ENCODE data around the gene PPP3CA. TPM values are rescaled to one million over a fixed set of nuclear protein-coding genes. Genes with fewer than 3 reads are reported as not detected.
"Not testable (repeated sequence)": the region's sequence is repeated elsewhere in the genome, so short reads cannot be mapped to it uniquely, and the experiment has no call there.

Gene PPP3CA
- total and polyA plus RNA-seq, 11 donors: 5.9 to 32.5 (median 19.3) TPM

- intact Hi-C loops (cut with DNase I): no loop called here
- Histone ChIP-seq H3K27ac (peak overlapping the region in 3 of 12 donors; percentile 14 to 25 (median 21)), H3K9me3 (no peaks in the 10 kb centered on the region), H3K27me3 (no peaks in the 10 kb centered on the region), H3K4me1 (peaks cover 0 to 34% (median 20%) of the 10 kb centered on the region in 12 donors), H3K4me3 (no peak overlapping the region), H3K36me3 (peaks cover 0 to 7% (median 0%) of the 10 kb centered on the region in 9 donors)
- 9 to 24% (median 18%) methylated on average over 1 of the region's 1 CpG for WGBS, 4 donors
- DNase-seq (peak; percentile 39 to 66 (median 53)), ATAC-seq (peak in 3 of 4 donors; percentile 72 to 77 (median 74))
- no peak for TF ChIP-seq POLR2A (IDR thresholded peaks at IDR 0.05)
- TF ChIP-seq, protein P1, sequence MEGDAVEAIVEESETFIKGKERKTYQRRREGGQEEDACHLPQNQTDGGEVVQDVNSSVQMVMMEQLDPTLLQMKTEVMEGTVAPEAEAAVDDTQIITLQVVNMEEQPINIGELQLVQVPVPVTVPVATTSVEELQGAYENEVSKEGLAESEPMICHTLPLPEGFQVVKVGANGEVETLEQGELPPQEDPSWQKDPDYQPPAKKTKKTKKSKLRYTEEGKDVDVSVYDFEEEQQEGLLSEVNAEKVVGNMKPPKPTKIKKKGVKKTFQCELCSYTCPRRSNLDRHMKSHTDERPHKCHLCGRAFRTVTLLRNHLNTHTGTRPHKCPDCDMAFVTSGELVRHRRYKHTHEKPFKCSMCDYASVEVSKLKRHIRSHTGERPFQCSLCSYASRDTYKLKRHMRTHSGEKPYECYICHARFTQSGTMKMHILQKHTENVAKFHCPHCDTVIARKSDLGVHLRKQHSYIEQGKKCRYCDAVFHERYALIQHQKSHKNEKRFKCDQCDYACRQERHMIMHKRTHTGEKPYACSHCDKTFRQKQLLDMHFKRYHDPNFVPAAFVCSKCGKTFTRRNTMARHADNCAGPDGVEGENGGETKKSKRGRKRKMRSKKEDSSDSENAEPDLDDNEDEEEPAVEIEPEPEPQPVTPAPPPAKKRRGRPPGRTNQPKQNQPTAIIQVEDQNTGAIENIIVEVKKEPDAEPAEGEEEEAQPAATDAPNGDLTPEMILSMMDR (IDR thresholded peaks at IDR 0.05): no peak
Observed at GRCh38 chr4:101102114-101102742, 245.1 kb downstream of the PPP3CA start.

DNA sequence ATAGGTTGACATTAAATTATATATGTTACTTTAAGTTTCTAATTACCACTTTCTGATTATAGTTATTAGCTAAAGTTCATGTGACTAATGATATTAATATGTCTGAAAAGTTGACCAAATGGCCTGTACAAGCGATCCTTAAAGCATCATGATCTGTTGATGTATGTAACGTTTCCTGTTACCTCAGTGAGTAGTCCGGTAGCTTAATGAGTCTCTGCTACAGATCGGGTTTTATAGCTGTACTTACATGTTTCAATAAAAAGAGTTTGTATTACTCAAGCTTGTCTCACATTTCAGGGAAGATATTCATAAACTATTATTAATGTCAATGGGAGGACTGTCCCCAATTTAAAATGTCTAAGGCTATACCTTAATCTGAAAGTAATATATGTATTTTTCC lies 246.3 kb downstream of the PPP3CA start:
- ATAC-seq: no peak
- no peak for DNase-seq
- H3K4me1 ChIP-seq: peaks cover 0 to 34% (median 20%) of the 10 kb centered on the region in 12 donors
- no peaks in the 10 kb centered on the region for H3K9me3 ChIP-seq
- WGBS, 4 donors: 96 to 98% (median 98%) methylated on average over 4 of the region's 4 CpGs
- peaks cover 0 to 7% (median 0%) of the 10 kb centered on the region in 9 donors for H3K36me3 ChIP-seq
- no peaks in the 10 kb centered on the region for H3K27me3 ChIP-seq
- no peak overlapping the region for H3K27ac ChIP-seq
- TF ChIP-seq POLR2A (IDR thresholded peaks at IDR 0.05): no peak
- TF ChIP-seq, protein P1 (IDR thresholded peaks at IDR 0.05): no peak
- intact Hi-C loops (cut with DNase I): no loop called here
- no peak overlapping the region for H3K4me3 ChIP-seq

DNA sequence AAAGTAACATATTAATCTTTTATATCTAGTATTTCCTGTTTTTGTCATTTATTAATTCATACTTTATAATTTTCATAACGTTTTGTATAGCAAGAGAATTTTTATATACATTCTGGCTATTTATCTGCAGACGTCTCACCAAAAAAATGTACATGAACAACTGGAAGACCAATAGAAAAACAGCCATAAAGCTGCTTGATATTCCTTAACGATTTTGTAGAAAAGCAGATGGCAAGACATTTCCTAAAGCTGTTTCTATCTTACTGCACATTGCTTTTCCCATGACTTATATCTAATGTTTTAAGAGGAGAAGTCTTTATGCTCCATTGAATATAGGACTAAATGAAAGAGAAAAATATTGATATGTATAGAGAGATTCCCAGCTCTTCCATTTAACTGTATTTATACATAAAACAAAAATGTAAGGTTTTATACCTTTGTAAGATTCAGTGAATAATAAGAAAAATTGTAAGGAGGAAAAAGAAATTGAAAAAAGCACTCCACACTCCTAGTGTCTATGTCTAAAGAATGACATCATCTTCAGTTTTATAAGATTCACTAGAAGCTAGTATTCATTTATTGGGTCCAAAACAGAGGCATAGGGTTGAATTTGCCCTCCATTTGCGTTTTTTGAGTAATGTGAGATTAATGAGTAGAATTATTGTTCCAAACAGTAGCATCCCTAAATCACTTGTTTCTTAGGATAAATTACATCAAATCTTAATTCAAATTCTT lies 248.5 kb downstream of the PPP3CA start:
- intact Hi-C loops (cut with DNase I): no loop called here

DNA sequence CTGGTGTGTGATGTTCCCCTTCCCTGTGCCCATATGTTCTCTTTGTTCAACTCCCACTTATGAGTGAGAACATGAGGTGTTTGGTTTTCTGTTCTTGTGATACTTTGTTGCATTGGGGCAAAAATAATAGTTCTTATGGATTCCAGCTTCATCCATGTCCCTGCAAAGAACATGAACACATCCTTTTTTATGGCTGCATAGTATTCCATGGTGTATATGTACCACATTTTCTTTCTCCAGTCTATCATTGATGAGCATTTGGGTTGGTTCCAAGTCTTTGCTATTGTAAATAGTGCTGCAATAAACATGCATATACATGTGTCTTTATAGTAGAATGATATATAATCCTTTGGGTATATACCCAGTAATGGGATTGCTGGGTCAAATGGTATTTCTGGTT lies 254.7 kb downstream of the PPP3CA start:
- H3K27me3 ChIP-seq; intact Hi-C loops (cut with DNase I); H3K4me1 ChIP-seq; H3K4me3 ChIP-seq; H3K9me3 ChIP-seq; ATAC-seq; DNase-seq; H3K27ac ChIP-seq: not testable (repeated sequence)
- peaks cover 0 to 15% (median 0%) of the 10 kb centered on the region in 9 donors for H3K36me3 ChIP-seq

More for the DNA sequence above, 248.5 kb downstream of the PPP3CA start:
- H3K36me3 ChIP-seq: peaks cover 0 to 7% (median 0%) of the 10 kb centered on the region in 9 donors
- WGBS, 4 donors: 73 to 81% (median 80%) methylated on average over 4 of the region's 4 CpGs
- no peak overlapping the region for H3K4me3 ChIP-seq
- DNase-seq (no peak), ATAC-seq (no peak)
- H3K4me1 ChIP-seq: peaks cover 0 to 24% (median 17%) of the 10 kb centered on the region in 12 donors
- TF ChIP-seq, protein P1 (IDR thresholded peaks at IDR 0.05): no peak
- TF ChIP-seq POLR2A (IDR thresholded peaks at IDR 0.05): no peak
- no peak overlapping the region for H3K27ac ChIP-seq
- no peaks in the 10 kb centered on the region for H3K9me3 ChIP-seq
- H3K27me3 ChIP-seq: no peaks in the 10 kb centered on the region
